Heart right ventricle (tissue), 16 donors: Measurements from ENCODE around the gene LRRC8B. TPM values are rescaled to one million over a fixed set of nuclear protein-coding genes. Genes with fewer than 3 reads are reported as not detected.

Source experiments
- ATAC-seq, 8 donors: fragments of 200-7000 bp; cut with Tn5 transposase; one replicate each; pipeline ENCODE4 v1.9.1; 2020; ENCODE audit warnings: mild to moderate bottlenecking in 8 of 8, moderate library complexity in 8 of 8, moderate number of reproducible peaks in 1 of 8
- DNase-seq, 2 donors: peaks; one replicate each; pipeline ENCODE4 v3.0.0-alpha.2; 2020
- H3K27ac ChIP-seq, 10 donors: fragments of 200-600 bp; sonication (generic) in 2 of 10; one replicate each; pipeline versions ENCODE4 v1.5.0 to v1.8.0; 2020 to 2022; ENCODE audit warnings: mild to moderate bottlenecking in 3 of 10
- H3K27me3 ChIP-seq, 7 donors: fragments of 200-600 bp; one replicate each; pipeline ENCODE4 v1.8.0; 2021 to 2022; ENCODE audit warnings: mild to moderate bottlenecking in 2 of 7
- H3K36me3 ChIP-seq, 9 donors: fragments of 200-600 bp; sonication (generic) in 1 of 9; one replicate each; pipeline versions ENCODE4 v1.5.0 to v1.8.0; 2020 to 2022; ENCODE audit warnings: mild to moderate bottlenecking in 2 of 9
- H3K4me1 ChIP-seq, 9 donors: fragments of 200-600 bp; sonication (generic) in 1 of 9; one replicate each; pipeline versions ENCODE4 v1.5.0 to v1.8.0; 2020 to 2022; ENCODE audit warnings: mild to moderate bottlenecking in 4 of 9
- H3K4me3 ChIP-seq, 10 donors: fragments of 200-600 bp; sonication (generic) in 2 of 10; one replicate each; pipeline versions ENCODE4 v1.5.0 to v1.8.0; 2020 to 2022; ENCODE audit warnings: mild to moderate bottlenecking in 7 of 10, moderate library complexity in 2 of 10
- H3K9me3 ChIP-seq, 11 donors: fragments of 200-600 bp in 10 of 11; sonication (generic) in 2 of 11; one replicate each; pipeline versions ENCODE4 v1.5.0 to v1.8.0; 2013 to 2022; ENCODE audit warnings: mild to moderate bottlenecking in 2 of 11, control low read depth in 1 of 11, moderate library complexity in 1 of 11
- WGBS, 2 donors: extraction: QIAGEN DNeasy Blood & Tissue Kit; methylation state at CpG; one replicate each; pipeline ENCODE4 v1.1.7; 2013; ENCODE audit warnings: inconsistent platforms in 1 of 2; 5-methylcytosine and 5-hydroxymethylcytosine counted together
- intact Hi-C, 10 donors: fragments of 100-400 bp; cut with DNase I; formaldehyde crosslinking; loops; one replicate each; pipeline versions ENCODE4 v1.11.1 to v1.14.2; 2022
- polyA plus RNA-seq, 2 donors: library from polyadenylated mRNA; stranded (reverse); fragments of 200-250 nt; gene quantifications; one replicate each; pipeline ENCODE4 v1.2.3, GENCODE V29; 2013
- total RNA-seq, 10 donors: library from RNA; stranded (reverse); fragmentation: NEBNext Ultra II Directional in 3 of 10; extraction: Animal tissue kit (Norgen Biotek cat#: 25700) in 3 of 10; gene quantifications; one replicate each; pipeline versions ENCODE4 v1.2.1 to v1.2.4, GENCODE V29; 2021 to 2023
- TF ChIP-seq, protein P1 (sequence below), 9 donors: fragments of 200-600 bp; sonication (generic) in 2 of 9; IDR thresholded peaks; one replicate each; pipeline versions ENCODE4 v1.5.0 to v1.8.0; 2021 to 2022; ENCODE audit warnings: antibody characterized with exemption in 9 of 9, mild to moderate bottlenecking in 5 of 9, moderate library complexity in 1 of 9
- donor health status: Arrhythmogenic right ventricular cardiomyopathy.
- donor health status: ischemic (EF 13 %, LVEDD 7.1; RV severe dilation, severe dysfunction).
- donor health status: healthy with polysubstance abuse.
- donor health status: DM: no; HTN: yes; CAD: no.
- donor health status: DM: no; HTN: no; CAD: no.
- donor health status: ischemic (EF 25% LVEDD 6.9; RV normal size, moderate dysfunction).
- donor health status: ischemic (EF 25% LVEDD 5.7; RV mildly dilated, moderate dysfunction).
- donor health status: healthy.
- donor health status: DM: yes; HTN: yes; CAD: no.
- donor health status: Ischemic cardiomyopathy.
- donor health status: ischemic (EF 35%, LVEDD 5.7; RV mildly dilated, moderate dysfunction).
- donor health status: nonischemic (EF 11% LVEDD 7.7; RV severe dilation, severe dysfunction).
- donor health status: DM: yes; HTN: yes; CAD: no.
- donor health status: PGD.
- donor health status: ischemic (EF 29% LVEDD 5.4; RV normal size, mild dysfunction).
- donor health status: nonischemic (EF 23%, LVEDD 6.1; RV moderate dilation, normal function).

Gene LRRC8B
- total and polyA plus RNA-seq, 12 donors = 1.7 to 6.6 (median 4.2) TPM

DNA sequence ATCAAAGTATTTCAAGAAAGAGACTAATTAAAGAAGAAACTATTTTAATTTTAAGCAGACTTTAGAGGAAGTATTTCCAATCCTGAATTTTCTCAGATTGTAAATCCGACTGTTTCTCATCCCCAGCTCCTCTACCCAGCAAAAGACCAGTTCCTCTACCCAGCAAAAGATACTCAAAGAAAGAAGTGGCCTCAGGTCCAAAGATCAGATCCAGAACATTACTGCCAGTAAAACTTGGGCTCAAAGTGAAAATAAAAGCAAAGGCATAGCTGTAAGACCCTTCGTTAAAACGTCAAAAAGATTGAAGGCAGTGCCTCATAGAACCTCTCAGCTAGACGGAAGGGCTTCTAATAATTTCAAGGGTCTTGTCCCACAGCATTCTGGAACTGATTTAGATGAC, 50.0 kb downstream of the LRRC8B start:
- Histone ChIP-seq H3K27ac (no peak overlapping the region), H3K27me3 (no peaks in the 10 kb centered on the region), H3K9me3 (peaks cover 0 to 11% (median 0%) of the 10 kb centered on the region in 11 donors), H3K4me1 (no peaks in the 10 kb centered on the region), H3K4me3 (no peak overlapping the region), H3K36me3 (peaks cover 0 to 19% (median 0%) of the 10 kb centered on the region in 9 donors)
- TF ChIP-seq, protein P1, sequence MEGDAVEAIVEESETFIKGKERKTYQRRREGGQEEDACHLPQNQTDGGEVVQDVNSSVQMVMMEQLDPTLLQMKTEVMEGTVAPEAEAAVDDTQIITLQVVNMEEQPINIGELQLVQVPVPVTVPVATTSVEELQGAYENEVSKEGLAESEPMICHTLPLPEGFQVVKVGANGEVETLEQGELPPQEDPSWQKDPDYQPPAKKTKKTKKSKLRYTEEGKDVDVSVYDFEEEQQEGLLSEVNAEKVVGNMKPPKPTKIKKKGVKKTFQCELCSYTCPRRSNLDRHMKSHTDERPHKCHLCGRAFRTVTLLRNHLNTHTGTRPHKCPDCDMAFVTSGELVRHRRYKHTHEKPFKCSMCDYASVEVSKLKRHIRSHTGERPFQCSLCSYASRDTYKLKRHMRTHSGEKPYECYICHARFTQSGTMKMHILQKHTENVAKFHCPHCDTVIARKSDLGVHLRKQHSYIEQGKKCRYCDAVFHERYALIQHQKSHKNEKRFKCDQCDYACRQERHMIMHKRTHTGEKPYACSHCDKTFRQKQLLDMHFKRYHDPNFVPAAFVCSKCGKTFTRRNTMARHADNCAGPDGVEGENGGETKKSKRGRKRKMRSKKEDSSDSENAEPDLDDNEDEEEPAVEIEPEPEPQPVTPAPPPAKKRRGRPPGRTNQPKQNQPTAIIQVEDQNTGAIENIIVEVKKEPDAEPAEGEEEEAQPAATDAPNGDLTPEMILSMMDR (IDR thresholded peaks at IDR 0.05) = no peak
- intact Hi-C loops = no loop called here
- DNase-seq (no peak), ATAC-seq (no peak)
- 83 to 86% methylated on average over 4 of the region's 4 CpGs for whole genome bisulfite sequencing, 2 donors

DNA sequence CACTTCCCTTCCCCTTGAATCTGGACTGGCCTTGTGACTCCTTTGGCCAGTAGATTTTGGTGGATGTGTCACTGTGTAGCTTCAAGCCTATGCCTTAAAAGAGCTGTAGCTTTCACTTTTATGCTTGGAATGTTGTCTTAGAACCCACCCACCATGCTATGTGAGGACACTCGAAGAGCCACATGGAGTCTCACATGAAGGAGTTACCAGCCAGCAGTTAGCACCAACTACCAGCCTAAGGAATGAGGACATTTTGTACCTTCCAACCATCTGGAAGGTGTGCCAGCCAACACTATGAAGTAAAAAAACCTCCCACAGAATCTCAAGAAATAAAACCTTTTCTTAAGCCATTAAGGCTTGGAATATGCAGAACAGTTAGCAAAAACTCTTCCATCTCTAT, 50.6 kb downstream of the LRRC8B start:
- DNase-seq (no peak), ATAC-seq (no peak)
- Histone ChIP-seq H3K36me3 (peaks cover 0 to 23% (median 2%) of the 10 kb centered on the region in 9 donors), H3K4me3 (no peak overlapping the region), H3K27me3 (no peaks in the 10 kb centered on the region), H3K9me3 (peaks cover 0 to 6% (median 0%) of the 10 kb centered on the region in 11 donors), H3K27ac (no peak overlapping the region), H3K4me1 (no peaks in the 10 kb centered on the region)
- intact Hi-C loops = no loop called here
- WGBS, 2 donors = 96% methylated on average over 1 of the region's 1 CpG
- TF ChIP-seq, protein P1 (IDR thresholded peaks at IDR 0.05) = no peak

DNA sequence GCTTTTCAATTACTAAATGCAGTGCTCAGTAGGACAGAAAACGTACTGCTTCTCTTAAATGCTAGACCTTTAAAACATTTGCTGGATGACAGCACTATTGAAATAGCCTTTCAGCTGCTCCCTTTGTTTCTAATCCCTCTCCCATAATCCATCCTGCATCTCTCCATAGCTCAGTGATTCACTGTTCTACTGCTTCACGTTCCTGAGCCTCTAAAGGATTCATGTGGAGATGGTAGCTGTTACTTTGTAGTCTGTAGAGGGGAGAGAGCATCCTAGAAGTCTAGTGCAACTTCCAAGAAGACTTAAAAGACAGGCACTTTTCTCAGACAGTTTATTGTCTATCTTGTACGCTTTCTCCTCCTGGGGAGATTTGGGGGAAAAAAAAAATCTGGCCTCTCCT, 51.4 kb downstream of the LRRC8B start:
- Histone ChIP-seq H3K27me3 (no peaks in the 10 kb centered on the region), H3K4me3 (no peak overlapping the region), H3K4me1 (no peaks in the 10 kb centered on the region), H3K27ac (no peak overlapping the region), H3K9me3 (no peaks in the 10 kb centered on the region), H3K36me3 (peaks cover 0 to 31% (median 4%) of the 10 kb centered on the region in 9 donors)
- no peak for DNase-seq
- 85 to 86% methylated on average over 3 of the region's 3 CpGs for WGBS, 2 donors
- TF ChIP-seq, protein P1 (IDR thresholded peaks at IDR 0.05) = no peak
- no peak for ATAC-seq
- intact Hi-C loops = no loop called here

DNA sequence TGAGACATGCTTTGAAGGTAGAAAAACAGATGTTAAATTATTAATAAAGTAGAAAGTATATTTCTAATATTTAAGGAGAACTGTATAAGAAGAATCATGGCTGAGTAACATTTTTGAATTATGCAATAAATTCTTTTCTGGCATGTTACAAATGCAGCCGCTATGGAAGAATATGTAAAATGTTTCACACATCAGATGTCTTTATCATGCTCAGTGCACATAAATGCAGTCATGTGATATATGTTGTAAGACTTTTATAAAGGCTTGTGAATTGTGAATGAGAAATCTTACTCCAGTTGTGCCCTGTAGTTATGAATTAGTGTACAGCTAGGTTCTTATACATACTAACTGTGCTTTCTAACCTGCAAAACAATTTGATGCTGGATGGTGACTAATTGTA, 53.5 kb downstream of the LRRC8B start:
- peaks cover 0 to 49% (median 9%) of the 10 kb centered on the region in 9 donors for H3K36me3 ChIP-seq
- 93 to 99% methylated on average over 1 of the region's 1 CpG for WGBS, 2 donors
- no peaks in the 10 kb centered on the region for H3K4me1 ChIP-seq
- intact Hi-C loops = no loop called here
- ATAC-seq (no peak), DNase-seq (no peak)
- no peaks in the 10 kb centered on the region for H3K9me3 ChIP-seq
- no peak overlapping the region for H3K4me3 ChIP-seq
- H3K27me3 ChIP-seq = no peaks in the 10 kb centered on the region
- TF ChIP-seq, protein P1 (IDR thresholded peaks at IDR 0.05) = no peak
- no peak overlapping the region for H3K27ac ChIP-seq
